T-helper 1 cell treated with Interleukin-12 subunit alpha and Interleukin-12 subunit beta and Interleukin-4 antibody, amounts not matched to agents 30 μg/mL and 1 μg/mL, for 36 hours (primary cell): Measurements from ENCODE around the gene ANKLE2.

Source experiments
- H3K27ac Mint-ChIP-seq: one replicate; pipeline ENCODE4 v1.8.0; 2021; ENCODE audit warnings: mild to moderate bottlenecking, mixed read lengths
- H3K27me3 Mint-ChIP-seq: one replicate; pipeline ENCODE4 v1.8.0; 2021; ENCODE audit warnings: low read depth, mixed read lengths
- H3K36me3 Mint-ChIP-seq: one replicate; pipeline ENCODE4 v1.8.0; 2021; ENCODE audit warnings: low read depth, mixed read lengths
- H3K4me1 Mint-ChIP-seq: one replicate; pipeline ENCODE4 v1.8.0; 2021; ENCODE audit warnings: low read depth, mixed read lengths
- H3K4me3 Mint-ChIP-seq: one replicate; pipeline ENCODE4 v1.8.0; 2021; ENCODE audit warnings: mild to moderate bottlenecking, moderate library complexity, mixed read lengths
- H3K9me3 Mint-ChIP-seq: one replicate; pipeline ENCODE4 v1.8.0; 2021; ENCODE audit warnings: mixed read lengths

ANKLE2 gene

GRCh38 chr12:132741620-132742019, 20.0 kb downstream of the ANKLE2 start:
- Mint-ChIP-seq H3K4me3 (no peak overlapping the region), H3K36me3 (peaks cover 61% of the 10 kb centered on the region), H3K27me3 (no peaks in the 10 kb centered on the region)

GRCh38 chr12:132740652-132741051, 21.0 kb downstream of the ANKLE2 start:
- no peaks in the 10 kb centered on the region for H3K27me3 Mint-ChIP-seq
- H3K9me3 Mint-ChIP-seq, result peaks cover 5% of the 10 kb centered on the region
- peaks cover 9% of the 10 kb centered on the region for H3K4me1 Mint-ChIP-seq
- no peak overlapping the region for H3K27ac Mint-ChIP-seq
- peaks cover 63% of the 10 kb centered on the region for H3K36me3 Mint-ChIP-seq
- H3K4me3 Mint-ChIP-seq, result no peak overlapping the region

More at GRCh38 chr12:132741620-132742019, 20.0 kb downstream of the ANKLE2 start:
- no peak overlapping the region for H3K27ac Mint-ChIP-seq
- peaks cover 5% of the 10 kb centered on the region for H3K9me3 Mint-ChIP-seq
- H3K4me1 Mint-ChIP-seq, result peaks cover 9% of the 10 kb centered on the region

- Mint-ChIP-seq H3K4me1 (peaks cover 9% of the 10 kb centered on the region), H3K4me3 (no peak overlapping the region), H3K27ac (no peak overlapping the region), H3K9me3 (peaks cover 5% of the 10 kb centered on the region), H3K36me3 (peaks cover 65% of the 10 kb centered on the region), H3K27me3 (no peaks in the 10 kb centered on the region)
These were observed 21.4 kb downstream of the ANKLE2 start for GRCh38 chr12:132740313-132740646.

- Mint-ChIP-seq H3K4me3 (no peak overlapping the region), H3K9me3 (peaks cover 5% of the 10 kb centered on the region), H3K4me1 (peaks cover 9% of the 10 kb centered on the region), H3K27ac (no peak overlapping the region), H3K27me3 (no peaks in the 10 kb centered on the region), H3K36me3 (peaks cover 64% of the 10 kb centered on the region)
These were observed 21.9 kb downstream of the ANKLE2 start for GRCh38 chr12:132739600-132740312.

GRCh38 chr12:132736913-132737312, 24.7 kb downstream of the ANKLE2 start:
- no peaks in the 10 kb centered on the region for H3K9me3 Mint-ChIP-seq
- peaks cover 65% of the 10 kb centered on the region for H3K36me3 Mint-ChIP-seq
- H3K4me1 Mint-ChIP-seq, result peaks cover 1% of the 10 kb centered on the region
- no peaks in the 10 kb centered on the region for H3K27me3 Mint-ChIP-seq
- no peak overlapping the region for H3K27ac Mint-ChIP-seq
- no peak overlapping the region for H3K4me3 Mint-ChIP-seq

GRCh38 chr12:132736378-132736777, 25.3 kb downstream of the ANKLE2 start:
- Mint-ChIP-seq H3K4me1 (no peaks in the 10 kb centered on the region), H3K27ac (no peak overlapping the region), H3K9me3 (no peaks in the 10 kb centered on the region), H3K27me3 (no peaks in the 10 kb centered on the region), H3K4me3 (no peak overlapping the region), H3K36me3 (peaks cover 64% of the 10 kb centered on the region)

GRCh38 chr12:132735496-132735895, 26.1 kb downstream of the ANKLE2 start:
- Mint-ChIP-seq H3K9me3 (no peaks in the 10 kb centered on the region), H3K36me3 (peaks cover 66% of the 10 kb centered on the region), H3K27ac (no peak overlapping the region), H3K27me3 (no peaks in the 10 kb centered on the region), H3K4me3 (no peak overlapping the region), H3K4me1 (no peaks in the 10 kb centered on the region)

GRCh38 chr12:132734206-132734605, 27.4 kb downstream of the ANKLE2 start:
- Mint-ChIP-seq H3K27me3 (no peaks in the 10 kb centered on the region), H3K36me3 (peaks cover 66% of the 10 kb centered on the region), H3K27ac (no peak overlapping the region), H3K4me3 (no peak overlapping the region), H3K9me3 (no peaks in the 10 kb centered on the region), H3K4me1 (no peaks in the 10 kb centered on the region)

- H3K27ac Mint-ChIP-seq, result no peak overlapping the region
- no peaks in the 10 kb centered on the region for H3K9me3 Mint-ChIP-seq
- no peaks in the 10 kb centered on the region for H3K27me3 Mint-ChIP-seq
- H3K4me1 Mint-ChIP-seq, result no peaks in the 10 kb centered on the region
- H3K4me3 Mint-ChIP-seq, result no peak overlapping the region
- peaks cover 70% of the 10 kb centered on the region for H3K36me3 Mint-ChIP-seq
These were observed 30.1 kb downstream of the ANKLE2 start for GRCh38 chr12:132731574-132731973.

GRCh38 chr12:132730353-132730752, 31.3 kb downstream of the ANKLE2 start:
- no peaks in the 10 kb centered on the region for H3K27me3 Mint-ChIP-seq
- peaks cover 75% of the 10 kb centered on the region for H3K36me3 Mint-ChIP-seq
- no peak overlapping the region for H3K4me3 Mint-ChIP-seq
- H3K27ac Mint-ChIP-seq, result no peak overlapping the region
- no peaks in the 10 kb centered on the region for H3K9me3 Mint-ChIP-seq
- no peaks in the 10 kb centered on the region for H3K4me1 Mint-ChIP-seq

GRCh38 chr12:132729541-132730320, 31.9 kb downstream of the ANKLE2 start:
- Mint-ChIP-seq H3K36me3 (peaks cover 73% of the 10 kb centered on the region), H3K4me1 (no peaks in the 10 kb centered on the region), H3K4me3 (no peak overlapping the region), H3K9me3 (no peaks in the 10 kb centered on the region), H3K27ac (no peak overlapping the region), H3K27me3 (no peaks in the 10 kb centered on the region)

GRCh38 chr12:132728502-132728901, 33.1 kb downstream of the ANKLE2 start:
- H3K27ac Mint-ChIP-seq, result no peak overlapping the region
- H3K36me3 Mint-ChIP-seq, result peaks cover 72% of the 10 kb centered on the region
- H3K4me3 Mint-ChIP-seq, result no peak overlapping the region
- H3K4me1 Mint-ChIP-seq, result no peaks in the 10 kb centered on the region
- H3K27me3 Mint-ChIP-seq, result no peaks in the 10 kb centered on the region
- H3K9me3 Mint-ChIP-seq, result no peaks in the 10 kb centered on the region

- peaks cover 64% of the 10 kb centered on the region for H3K36me3 Mint-ChIP-seq
- no peak overlapping the region for H3K27ac Mint-ChIP-seq
- no peak overlapping the region for H3K4me3 Mint-ChIP-seq
- H3K4me1 Mint-ChIP-seq, result no peaks in the 10 kb centered on the region
- H3K27me3 Mint-ChIP-seq, result no peaks in the 10 kb centered on the region
- H3K9me3 Mint-ChIP-seq, result no peaks in the 10 kb centered on the region
These were observed 34.4 kb downstream of the ANKLE2 start for GRCh38 chr12:132727091-132727794.

- H3K4me1 Mint-ChIP-seq, result no peaks in the 10 kb centered on the region
- H3K36me3 Mint-ChIP-seq, result peaks cover 58% of the 10 kb centered on the region
- H3K27ac Mint-ChIP-seq, result no peak overlapping the region
- no peaks in the 10 kb centered on the region for H3K9me3 Mint-ChIP-seq
- no peak overlapping the region for H3K4me3 Mint-ChIP-seq
- H3K27me3 Mint-ChIP-seq, result no peaks in the 10 kb centered on the region
These were observed 35.2 kb downstream of the ANKLE2 start for GRCh38 chr12:132726386-132726785.
